NCI-H1092 (cell line): ENCODE measurements around the gene GDF11.

ENCODE experiments used
- DNase-seq: peaks from one replicate; lab custom pipeline; 2025; lab: John Stamatoyannopoulos, UW

Gene GDF11

DNA sequence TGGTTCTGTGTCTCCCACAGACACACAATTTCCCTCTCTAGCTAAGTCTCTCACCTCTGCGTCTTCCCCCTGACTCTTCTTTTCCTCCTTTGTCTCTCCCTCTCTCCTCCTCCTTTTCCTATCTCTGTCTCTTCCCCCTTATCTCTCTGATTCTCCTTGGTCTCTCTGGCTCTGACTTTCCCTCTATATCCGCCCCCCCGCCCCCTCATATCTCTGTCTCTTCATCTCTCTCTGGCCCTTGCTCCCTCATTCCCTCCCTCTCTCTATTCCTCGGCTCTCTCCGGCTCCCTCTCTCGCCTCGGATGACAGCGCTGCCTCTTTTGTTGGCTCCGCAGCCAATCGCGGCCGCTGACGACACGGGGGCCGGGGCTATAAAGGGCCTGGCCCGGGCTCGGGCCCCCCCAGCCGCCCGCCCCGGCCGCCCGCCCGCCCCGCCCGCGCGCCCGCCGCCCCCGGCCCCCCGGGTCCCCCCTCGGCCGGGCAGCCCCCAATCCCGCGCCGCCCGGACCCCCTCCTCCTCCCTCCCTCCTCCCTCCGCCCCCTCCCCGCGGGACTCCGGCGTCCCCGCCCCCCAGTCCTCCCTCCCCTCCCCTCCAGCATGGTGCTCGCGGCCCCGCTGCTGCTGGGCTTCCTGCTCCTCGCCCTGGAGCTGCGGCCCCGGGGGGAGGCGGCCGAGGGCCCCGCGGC, at the start of gene GDF11:
TSS of gene GDF11 (plus strand) at position 404 of the 687 bp plus-strand sequence. CDS start at position 599, 195 bp downstream.
- DNase-seq = peak; percentile 82

DNA sequence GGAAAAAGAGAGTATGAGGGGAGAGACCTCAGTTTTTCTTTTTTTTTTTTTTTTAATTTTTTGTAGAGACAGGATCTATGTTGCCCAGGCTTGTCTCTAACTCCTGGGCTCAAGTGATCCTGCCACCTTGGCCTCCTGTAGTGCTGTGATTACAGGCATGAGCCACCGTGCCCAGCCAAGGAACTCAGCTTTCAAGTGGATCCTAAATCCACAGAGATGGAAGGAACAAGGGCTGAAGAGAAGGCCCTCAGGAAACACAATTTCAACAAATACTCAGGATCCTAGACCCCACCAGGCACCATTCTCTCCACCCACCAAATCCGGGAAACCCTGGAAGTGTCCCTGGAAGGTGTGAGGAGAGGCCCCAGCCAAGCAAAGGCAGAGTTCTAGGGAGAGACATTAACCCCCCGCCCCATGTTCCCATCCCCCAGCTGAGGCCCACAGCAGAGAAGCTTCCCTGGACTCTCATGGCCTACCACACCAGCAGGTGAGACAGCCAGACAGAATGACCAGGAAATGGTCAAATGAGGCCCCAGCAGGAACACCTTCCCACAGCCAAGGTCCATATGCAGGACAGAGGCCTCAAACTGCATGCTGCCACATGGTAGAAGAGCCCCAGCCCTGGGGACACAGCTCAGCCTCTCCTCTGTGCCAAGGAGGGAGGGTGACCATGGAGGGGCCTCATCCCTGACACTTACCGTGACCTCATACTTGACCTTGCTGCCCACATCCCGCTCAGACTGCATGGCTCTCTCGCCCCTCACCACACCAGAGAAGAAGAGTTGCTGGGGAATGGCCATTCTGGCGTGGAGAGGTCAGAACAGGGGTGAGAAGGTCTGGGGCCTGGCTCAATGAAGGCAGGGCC, 49.4 kb upstream of the GDF11 start:
- DNase-seq = no peak

DNA sequence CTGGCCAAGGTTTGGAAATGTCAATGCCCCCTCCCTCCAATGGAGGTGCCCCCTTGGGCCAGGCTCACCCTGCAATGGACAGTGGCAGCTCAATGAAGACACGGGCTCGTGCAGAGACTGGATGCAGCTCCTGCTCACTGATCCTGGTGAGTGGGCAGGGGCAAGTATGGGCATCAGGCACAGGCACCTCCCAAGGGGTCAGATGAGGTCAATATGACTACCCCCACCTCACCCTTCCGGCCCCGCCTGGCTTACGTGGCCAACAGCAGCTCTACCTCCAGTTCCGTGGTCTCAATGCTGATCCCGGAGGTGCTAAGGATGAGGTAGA, 48.8 kb upstream of the GDF11 start:
- DNase-seq = no peak

DNA sequence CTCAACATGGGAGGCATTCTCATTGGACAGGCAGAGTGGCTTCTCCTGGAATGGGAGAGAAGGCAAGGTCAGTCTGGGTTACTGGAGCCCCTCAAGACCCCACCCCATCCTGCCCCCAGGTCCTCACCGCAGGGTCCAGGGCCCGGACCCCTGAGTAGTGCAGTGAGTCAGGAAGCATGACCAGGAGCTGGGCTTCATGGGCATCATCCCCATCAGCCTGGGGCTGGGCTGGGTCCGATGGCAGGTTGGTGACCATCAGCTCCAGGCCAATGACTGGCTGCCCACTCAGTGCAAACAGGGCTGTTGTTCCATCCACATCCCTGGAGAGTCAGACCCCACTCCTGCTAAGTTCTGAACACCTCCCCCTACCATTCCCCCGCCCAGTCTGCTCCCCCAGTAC, 48.3 kb upstream of the GDF11 start:
- DNase-seq = no peak

DNA sequence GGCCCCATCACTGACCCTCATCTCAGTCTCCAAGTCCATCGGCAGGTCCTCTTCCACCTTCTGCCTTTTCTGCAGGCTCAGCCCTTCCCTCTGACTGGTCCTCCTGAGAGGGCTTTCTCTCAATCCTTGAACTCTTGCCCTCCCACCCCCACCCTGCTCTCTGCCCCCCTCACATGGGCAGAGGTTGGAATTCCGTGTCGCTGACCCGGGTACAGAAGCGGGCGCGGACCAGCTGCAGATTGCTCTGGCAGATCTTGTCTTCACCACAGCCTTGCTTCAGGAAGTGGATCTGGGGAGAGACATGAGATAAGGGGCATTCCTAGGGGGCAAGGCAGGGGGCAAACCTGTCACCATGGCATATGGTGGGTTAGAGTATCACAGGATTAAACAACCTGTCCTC, 47.6 kb upstream of the GDF11 start:
- DNase-seq = no peak

DNA sequence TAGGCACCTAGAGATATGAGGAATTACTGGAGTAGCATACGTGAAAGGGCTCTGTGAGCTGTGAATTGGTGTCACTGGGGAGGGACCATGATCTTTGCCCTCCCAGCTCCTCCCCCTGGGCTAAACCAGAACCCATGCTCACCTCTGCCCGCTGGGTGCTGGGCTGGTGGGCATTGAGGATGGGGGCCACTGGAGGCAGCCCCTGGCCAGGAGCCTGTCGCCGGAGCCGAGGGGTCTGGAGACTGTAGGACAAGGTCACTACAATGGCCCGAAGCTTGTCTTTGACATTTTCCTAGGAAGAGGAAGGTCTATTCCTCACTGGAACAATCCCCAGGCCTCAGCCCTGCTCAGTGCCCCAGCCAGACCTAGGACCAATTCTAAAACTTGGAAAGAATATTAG, 46.8 kb upstream of the GDF11 start:
- no peak for DNase-seq

DNA sequence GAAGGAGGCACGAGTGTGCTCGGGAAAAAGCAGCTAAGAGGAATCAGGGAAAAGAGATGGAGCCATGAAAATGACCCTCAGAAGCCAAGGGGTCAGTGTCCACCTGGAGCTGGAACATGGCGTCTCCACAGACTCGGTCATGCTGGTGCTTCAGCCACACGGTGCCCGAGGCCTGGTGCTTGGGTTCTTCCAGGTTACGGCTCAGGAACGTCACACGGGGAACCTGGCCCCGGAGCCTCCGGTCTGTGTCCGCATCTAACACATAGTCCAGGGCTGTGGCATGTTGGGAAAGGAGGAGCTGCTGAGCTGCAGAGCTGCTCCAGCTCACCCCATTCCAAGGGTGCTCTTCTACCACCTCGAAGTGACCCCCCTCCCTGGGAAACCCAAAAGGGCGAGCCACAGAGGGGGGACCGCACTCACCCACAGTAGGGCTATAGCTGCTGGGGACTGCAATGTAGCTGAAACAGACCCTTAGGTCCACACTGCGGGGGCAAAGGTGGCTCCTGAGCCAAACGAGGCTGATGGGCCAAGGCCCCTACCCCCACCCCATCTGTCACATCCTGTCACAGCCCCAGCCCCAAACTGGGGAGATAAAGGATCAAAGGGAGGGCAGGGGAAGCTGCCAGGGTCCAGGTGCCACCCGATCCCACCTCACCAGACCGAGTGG, 46.0 kb upstream of the GDF11 start:
- DNase-seq = no peak

DNA sequence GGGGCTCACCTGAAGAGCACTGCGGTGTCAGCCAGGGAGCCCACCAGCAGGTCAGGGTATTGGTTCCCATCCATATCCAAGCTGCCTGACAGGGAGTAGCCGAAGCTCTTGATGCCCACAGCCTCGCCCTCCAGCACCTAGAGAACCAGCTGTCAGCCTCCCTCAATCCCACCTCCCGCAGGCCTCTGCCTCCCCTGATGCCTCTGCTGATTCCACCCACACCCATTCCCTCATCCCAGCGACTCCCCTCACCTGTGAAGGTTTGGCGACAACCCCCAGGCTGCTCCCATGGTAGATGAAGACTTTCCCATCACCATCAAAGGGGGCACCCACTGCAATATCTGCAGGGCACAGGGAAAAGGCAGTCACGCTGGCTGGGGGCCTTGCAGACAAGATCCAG, 45.2 kb upstream of the GDF11 start:
- DNase-seq = no peak

DNA sequence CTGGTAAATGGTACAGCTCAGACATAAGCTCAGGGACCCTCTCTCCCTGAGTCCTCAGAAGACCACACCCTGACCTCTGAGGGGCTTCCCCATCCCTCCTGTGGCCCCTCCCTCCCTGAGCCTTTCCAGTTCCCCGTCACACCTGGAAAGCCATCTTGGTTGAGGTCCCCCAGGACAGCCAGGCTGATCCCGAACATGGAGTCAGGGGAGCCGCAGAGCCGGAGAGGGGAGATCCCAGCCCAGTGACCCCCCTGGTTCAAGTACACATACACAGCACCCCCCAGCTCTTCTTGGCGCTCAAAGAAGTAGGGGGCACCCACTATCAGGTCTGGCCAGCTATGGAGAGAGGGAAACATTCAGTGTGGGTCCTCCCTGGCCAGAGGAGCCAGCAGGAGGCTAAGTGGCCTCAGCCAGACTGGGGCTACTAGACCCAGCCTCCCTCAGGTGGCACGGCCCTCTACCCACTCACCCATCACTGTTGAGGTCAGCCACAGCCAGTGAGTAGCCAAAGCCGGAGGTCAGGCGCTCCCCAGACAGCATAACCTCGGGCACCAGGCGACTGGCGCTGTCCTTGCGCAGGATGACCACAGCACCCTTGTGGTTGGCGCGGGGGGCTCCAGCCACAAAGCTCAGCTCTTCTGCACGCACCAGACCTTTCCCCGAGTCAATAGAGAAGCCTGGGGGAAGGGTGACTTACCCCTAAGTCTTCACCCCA, 44.5 kb upstream of the GDF11 start:
- no peak for DNase-seq

DNA sequence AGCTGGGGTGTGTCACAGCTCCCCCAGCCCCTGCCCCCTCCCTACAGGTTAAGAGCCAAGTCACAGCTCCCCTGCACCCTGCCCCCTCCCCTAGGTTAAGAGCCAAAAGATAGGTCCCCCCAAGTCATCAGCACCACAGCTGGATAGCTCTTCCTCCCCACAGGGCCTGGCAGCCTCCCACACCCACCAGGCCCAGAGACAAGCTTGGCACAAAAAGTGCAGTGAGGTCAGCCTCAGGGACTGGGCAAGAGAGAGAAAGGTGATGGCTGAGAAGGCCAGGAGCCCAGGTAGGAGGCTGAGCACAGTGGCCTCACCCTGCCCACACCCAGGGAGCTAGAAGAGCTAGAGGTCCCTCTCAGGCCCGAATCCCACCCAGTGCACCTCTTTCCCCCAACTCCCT, 44.0 kb upstream of the GDF11 start:
- no peak for DNase-seq

DNA sequence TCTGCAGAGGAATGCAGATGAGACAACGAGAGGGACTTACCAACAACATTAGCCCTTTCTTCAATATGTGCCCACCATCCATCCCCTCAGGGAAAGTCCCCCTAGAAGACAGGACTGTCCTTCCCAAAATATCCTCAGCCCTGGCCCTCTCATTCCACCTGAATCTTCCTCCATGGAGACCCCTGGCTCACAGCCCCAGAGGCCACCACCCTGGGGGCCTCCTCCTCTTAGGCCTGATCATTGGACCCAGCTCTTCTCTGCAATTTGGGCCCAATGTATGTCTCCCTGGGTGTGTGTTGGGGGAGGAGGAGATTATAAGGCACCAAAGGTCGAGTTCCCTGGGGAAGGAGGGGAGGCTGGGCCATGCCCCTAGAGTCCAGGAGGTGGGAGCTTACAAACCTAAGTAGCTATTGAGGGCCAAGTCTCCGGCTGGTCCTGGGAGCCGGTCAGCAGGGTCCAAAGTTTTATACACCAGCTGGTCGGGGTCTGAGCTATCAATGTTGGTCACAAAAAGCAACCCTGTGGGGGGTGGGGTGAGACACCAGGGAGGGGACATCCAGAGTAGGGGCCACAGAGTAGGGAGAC, 43.4 kb upstream of the GDF11 start:
- no peak for DNase-seq

DNA sequence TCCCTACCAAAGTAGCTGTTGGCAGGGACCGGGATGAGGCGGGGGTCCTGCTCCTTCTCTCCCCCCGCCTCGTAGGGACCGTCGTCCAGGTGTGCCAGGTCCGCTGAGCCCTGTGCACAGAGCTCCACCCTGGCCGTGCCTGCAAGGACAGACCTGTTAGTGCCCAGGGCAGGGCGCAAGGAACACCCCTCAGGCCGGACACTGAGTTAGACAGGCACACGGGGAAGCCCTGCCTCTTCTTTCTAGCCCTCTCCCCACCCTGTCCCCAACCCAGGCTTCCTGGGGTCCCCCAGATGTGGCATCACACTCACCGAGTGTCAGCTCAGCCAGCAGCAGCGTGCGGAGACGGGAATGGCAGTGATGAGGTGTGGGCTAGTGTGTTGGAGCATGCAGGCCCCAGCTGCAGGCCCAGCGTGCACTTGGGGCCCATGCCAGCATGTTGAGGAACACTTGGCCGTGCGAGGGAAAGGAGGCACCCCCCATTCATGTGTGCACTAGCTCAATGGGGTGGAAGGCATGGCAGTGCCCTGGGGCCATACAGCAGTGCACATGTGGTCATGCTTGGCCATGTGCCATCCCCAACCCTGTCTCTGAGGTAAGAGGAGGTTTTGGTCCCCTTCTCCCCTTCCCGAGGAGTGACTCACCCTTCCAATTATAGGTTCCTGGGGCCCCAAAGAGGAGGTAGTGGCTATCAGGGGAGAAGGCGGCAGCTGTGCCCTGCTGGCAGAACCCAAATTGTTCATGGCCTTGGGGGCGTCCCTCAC, 42.5 kb upstream of the GDF11 start:
- DNase-seq = no peak

DNA sequence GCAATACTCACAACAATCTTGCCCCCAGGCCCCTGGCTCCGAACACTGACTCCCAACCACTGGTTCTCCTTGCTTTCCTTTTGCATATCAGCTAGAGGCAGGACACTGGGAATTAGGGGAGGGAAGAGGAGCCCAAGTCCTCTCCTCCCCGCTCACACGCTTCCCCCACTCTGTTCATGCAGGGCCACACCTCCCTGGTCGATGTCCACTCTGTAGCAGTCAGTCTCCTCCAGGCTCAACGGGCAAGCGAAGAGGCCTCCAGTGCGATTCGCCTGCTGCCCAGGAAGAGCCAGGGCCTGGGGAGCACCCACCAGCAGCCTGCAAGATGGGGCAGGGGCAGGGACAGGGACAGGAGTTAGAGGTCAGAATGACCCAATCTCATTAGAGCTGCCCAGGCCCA, 40.1 kb upstream of the GDF11 start:
- no peak for DNase-seq

DNA sequence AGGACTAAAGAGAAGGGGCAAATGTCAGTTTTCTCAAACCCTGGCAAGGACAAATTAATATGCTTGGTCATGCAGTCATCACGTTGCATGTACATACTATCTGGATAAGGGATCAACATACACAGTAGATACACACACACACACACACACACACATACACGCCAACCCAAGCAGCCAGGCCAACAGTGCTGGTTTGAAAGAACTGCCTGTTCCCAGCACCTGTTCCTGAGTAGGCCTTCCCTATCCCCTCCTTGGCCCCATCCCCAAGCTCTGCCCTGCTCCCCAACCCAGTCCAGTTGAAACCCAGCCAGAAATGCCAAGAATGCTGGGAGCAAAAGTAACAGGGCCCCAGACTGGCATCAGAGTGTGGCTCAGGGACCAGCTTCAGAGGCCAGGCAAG, 39.6 kb upstream of the GDF11 start:
- no peak for DNase-seq

DNA sequence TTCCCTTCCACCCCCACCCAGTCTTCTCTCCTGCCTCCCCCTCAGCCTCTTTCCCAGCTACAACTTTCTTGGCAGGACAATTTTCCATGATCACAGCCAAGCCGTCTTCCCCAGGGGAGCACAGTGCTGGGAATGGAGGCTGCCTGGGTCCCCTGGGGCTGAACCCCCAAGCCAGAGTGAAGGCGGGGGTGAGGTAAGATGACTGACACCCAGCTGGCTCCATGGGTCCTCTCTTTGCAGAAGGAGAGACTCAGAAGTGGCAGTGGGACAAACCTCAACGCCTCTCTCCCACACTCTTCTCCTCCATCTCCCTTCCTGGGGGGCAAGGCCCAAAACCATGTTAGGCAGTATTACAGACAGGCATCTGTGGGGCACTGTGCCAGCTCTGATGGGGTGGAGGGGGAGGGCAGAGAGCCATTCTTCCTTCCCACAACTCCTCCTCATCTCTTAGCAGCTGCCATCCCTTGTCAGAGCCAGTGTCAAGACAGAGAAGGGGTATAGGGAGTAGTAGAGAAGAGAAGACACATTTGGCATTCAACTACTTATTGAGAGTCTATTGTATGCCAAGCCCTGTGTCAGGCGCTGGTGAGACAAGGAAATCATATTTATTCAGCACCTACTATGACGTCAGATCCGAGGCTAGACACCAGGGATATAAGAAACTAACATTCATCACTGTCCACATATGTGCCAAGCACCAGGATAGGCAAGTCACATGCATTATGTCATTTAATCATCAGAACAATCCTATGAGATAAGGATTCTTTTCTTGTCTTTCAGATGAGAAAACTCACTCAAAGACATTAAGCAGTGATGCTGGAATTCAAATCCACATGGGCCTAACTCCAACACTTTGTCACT, 38.8 kb upstream of the GDF11 start:
- DNase-seq = no peak

DNA sequence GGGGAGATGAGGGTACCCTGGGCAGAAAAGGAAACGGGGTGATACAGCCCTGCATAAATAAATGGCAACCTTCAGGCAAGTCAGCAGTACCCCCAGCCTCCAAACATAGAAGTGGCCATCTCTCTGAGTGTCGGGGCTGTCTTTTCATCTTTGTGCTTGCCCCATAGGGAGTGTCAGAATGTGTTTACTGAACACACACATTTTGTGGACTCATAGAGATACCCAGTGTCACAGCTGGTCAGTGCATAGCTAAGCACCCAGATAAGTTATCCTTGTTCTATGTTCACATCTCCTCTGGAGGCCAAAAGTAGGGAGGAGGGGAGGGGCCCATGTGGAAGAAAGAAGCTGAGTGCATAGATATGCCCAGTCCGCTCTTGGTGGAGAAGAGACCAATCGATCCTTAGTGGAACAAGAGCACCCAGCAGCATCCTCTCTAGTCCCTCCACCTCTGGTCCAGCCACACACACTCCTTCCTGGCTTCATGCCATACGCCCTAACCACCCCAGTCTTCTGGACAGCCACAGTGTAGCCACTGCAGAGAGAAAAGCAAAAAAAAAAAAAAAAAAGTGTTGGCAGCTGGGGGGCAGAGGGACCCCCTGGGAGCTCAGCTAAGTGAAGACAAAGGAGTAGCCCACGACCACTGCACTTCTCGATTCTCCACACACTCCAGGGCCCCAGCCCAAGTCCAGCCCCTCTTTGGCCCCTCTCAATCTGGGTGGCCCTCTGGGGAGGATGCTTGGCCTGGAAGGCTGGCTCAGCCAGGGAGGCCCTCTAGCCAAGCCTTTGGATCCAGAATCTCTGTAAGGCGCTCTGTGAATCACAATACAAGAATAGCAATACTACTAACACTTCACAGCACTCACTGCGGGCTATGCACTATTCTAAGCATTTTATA, 37.9 kb upstream of the GDF11 start:
- no peak for DNase-seq

DNA sequence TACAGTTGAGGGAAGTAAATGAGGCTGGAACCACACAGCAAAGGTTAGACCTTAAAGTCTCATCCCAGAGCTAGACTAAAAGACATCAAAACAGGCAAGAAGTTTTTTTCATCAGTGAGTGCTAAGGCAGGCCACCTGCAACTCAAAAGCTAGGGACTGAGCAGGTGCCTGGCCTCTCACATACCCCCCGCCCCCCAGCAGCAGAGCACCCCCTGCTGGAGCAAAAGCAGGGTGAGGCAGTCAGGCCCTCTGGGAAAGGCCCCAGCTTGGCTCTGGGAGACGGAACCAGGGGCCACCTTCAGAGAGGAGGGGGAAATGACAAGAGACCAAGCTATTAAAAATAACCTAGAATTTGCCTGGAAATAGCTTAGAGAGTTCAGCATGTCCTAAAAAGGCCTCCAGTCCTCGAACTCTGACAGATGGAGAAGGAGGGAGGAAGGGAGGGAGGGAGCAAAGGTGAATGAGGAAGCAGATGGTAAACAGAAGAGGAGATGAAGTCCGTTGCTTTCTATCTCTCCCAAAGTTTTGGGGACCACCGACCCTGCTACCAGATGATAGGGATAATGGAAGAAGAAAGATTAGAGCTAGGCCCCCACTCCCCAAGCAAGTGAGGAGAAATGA, 37.0 kb upstream of the GDF11 start:
- DNase-seq = no peak

DNA sequence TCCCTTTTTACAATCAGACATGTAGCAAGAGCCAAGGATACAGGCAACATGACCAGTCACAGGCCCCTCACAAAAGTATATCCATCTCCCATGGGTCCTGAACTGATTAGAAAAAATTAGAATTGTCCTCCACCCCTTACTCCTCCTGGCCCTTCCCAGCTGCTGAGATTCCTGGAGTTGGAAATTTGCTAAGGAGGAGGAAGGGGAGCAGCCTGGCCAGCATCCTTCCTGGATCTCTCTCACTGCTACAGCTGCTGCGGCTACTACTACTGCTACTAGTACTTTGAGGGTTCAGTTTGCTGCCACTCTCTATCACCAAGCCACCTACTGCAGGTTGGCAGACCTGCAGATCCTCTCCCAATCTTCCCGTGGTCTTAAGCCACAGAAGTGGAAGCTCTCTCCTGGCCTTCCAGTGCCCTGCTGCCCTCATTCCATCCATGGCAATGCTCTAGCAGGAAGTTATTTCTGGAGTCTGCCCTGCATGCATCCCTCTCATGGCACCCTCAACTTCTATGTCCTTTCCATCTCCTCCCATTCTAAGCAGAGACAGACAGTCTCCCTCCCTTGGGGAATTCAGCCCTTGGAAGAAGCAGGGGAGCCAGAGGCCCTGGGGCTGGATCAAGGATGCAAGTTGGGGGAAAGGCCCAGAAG, 36.2 kb upstream of the GDF11 start:
- no peak for DNase-seq
